ENCODE data around the gene SCFD2.
"Not testable (repeated sequence)": the region's sequence is repeated elsewhere in the genome, so short reads cannot be mapped to it uniquely, and the experiment has no call there.

SCFD2 gene

GRCh38 chr4:53236624-53237023, 129.2 kb downstream of the SCFD2 start:
- DNase-seq: not testable (repeated sequence)

- no peak for DNase-seq
These were observed 130.3 kb downstream of the SCFD2 start for GRCh38 chr4:53235547-53235946.

- no peak for DNase-seq
These were observed 131.2 kb downstream of the SCFD2 start for GRCh38 chr4:53234669-53235068.

- DNase-seq: no peak
These were observed 131.8 kb downstream of the SCFD2 start for GRCh38 chr4:53234111-53234510.

GRCh38 chr4:53233114-53233795, 132.6 kb downstream of the SCFD2 start:
- no peak for DNase-seq

GRCh38 chr4:53232371-53232770, 133.5 kb downstream of the SCFD2 start:
- no peak for DNase-seq

GRCh38 chr4:53228036-53228435, 137.8 kb downstream of the SCFD2 start:
- DNase-seq: no peak

GRCh38 chr4:53227451-53227850, 138.4 kb downstream of the SCFD2 start:
- DNase-seq: no peak

GRCh38 chr4:53221832-53222480, 143.9 kb downstream of the SCFD2 start:
- no peak for DNase-seq

- not testable (repeated sequence) for DNase-seq
These were observed 146.7 kb downstream of the SCFD2 start for GRCh38 chr4:53219148-53219547.

GRCh38 chr4:53208753-53209152, 157.1 kb downstream of the SCFD2 start:
- DNase-seq: no peak

- no peak for DNase-seq
These were observed 159.9 kb downstream of the SCFD2 start for GRCh38 chr4:53205970-53206369.

GRCh38 chr4:53199356-53199755, 166.5 kb downstream of the SCFD2 start:
- no peak for DNase-seq

GRCh38 chr4:53197772-53198142, 168.1 kb downstream of the SCFD2 start:
- DNase-seq: no peak

- DNase-seq: no peak
These were observed 168.7 kb downstream of the SCFD2 start for GRCh38 chr4:53196882-53197771.

GRCh38 chr4:53195815-53196661, 169.8 kb downstream of the SCFD2 start:
- DNase-seq: no peak

- DNase-seq: no peak
These were observed 171.1 kb downstream of the SCFD2 start for GRCh38 chr4:53194727-53195126.

- no peak for DNase-seq
These were observed 172.8 kb downstream of the SCFD2 start for GRCh38 chr4:53193111-53193510.

GRCh38 chr4:53192496-53192895, 173.4 kb downstream of the SCFD2 start:
- DNase-seq: no peak

GRCh38 chr4:53191997-53192396, 173.9 kb downstream of the SCFD2 start:
- DNase-seq: no peak

GRCh38 chr4:53189011-53189410, 176.8 kb downstream of the SCFD2 start:
- no peak for DNase-seq

GRCh38 chr4:53186714-53187358, 179.0 kb downstream of the SCFD2 start:
- no peak for DNase-seq
